ENCODE results near the gene PTPRJ.

DNA sequence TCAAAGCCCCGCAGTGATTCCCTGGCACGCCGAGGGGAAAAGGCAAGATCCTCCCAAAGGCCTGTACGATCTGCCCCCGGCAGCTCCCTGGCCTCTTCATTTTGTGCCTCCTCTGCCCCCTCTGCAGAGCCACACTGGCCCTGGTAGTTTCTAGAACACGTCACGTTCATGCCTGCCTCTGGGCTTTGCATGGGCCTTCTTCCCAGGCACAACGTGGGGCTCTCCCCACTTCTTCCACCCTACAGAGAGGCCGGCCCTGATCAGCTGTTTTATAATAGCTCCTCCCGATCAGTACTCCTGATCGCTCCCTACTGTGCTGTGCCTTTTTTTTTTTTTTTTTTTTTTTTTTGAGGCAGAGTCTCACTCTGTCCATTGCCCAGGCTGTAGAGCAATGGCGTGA, 78.4 kb downstream of the PTPRJ start:
- TF ChIP-seq CTCF (IDR thresholded peaks at IDR 0.05) (no peak), POLR2AphosphoS5 (IDR thresholded peaks at IDR 0.05; ENCODE audit: insufficient read depth in 1 of 2, low read depth in 1 of 2) (no peak), POLR2A (IDR thresholded peaks at IDR 0.05) (no peak)

Measured in vagina (tissue), 2 donors.